GM19240 (cell line): ENCODE data around the gene SIAH3.
"Not testable (repeated sequence)": the region's sequence is repeated elsewhere in the genome, so short reads cannot be mapped to it uniquely, and the experiment has no call there.

Source experiments
- DNase-seq: peaks from one replicate; pipeline ENCODE4 v3.0.0; 2011; ENCODE audit warnings: low spot score; ENCODE audit not compliant: insufficient read length

The SIAH3 gene, protein sequence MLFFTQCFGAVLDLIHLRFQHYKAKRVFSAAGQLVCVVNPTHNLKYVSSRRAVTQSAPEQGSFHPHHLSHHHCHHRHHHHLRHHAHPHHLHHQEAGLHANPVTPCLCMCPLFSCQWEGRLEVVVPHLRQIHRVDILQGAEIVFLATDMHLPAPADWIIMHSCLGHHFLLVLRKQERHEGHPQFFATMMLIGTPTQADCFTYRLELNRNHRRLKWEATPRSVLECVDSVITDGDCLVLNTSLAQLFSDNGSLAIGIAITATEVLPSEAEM

DNA sequence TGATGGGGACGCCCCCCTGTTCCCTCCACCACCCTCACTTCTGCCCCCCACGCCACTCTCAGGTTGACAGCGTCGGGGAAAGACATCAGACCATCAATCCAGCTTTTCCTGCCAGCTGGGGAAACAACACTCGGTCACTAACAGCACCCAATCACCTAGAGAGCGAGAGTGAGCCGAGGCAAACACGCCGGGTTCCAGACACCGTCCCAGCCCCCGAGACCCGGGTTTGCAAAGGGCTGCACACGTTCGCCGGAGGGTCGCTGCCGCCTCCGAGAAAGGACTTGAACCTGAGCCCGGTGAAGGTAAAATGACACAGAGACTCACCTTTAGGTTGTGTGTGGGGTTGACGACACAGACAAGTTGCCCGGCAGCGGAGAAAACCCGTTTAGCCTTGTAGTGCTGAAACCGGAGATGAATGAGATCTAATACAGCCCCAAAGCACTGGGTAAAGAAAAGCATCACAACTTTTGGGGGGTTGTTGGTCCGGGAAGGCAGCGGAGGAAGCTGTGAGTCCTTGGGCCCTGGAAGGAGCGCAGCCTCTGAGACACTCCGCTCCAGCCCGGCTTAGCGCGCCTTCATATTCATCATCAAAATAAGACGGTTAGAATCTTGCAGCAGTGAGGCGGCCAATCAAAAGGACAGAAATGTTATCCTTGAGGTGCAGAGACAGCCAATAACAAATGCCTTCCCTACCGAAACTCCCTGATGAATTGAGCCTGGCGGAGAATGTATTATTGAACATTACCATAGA lies at the start of gene SIAH3:
Gene SIAH3, minus strand, starts transcription at position 583 of the 751 bp plus-strand sequence. Its CDS starts 124 bp downstream, at position 459.
- DNase-seq, result no peak

DNA sequence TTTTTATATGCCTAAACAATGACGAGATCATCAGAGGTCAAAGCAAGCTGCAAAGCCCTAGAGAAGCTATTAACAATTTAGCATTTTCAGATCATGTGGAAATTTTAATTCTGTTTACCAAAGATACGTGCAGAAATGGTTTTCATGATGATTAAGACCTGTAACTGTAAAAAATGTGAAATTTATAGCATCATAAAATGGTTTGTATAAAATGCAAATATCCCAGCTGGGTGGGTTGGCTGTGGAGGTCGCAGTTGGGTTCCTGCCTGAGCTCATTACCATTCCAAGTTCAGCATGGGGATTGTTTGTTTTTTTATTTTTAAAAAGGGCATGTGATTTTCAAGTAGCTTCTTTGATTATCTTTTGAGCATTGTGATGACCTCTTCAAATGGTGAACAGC lies 47.9 kb upstream of the SIAH3 start:
- no peak for DNase-seq

DNA sequence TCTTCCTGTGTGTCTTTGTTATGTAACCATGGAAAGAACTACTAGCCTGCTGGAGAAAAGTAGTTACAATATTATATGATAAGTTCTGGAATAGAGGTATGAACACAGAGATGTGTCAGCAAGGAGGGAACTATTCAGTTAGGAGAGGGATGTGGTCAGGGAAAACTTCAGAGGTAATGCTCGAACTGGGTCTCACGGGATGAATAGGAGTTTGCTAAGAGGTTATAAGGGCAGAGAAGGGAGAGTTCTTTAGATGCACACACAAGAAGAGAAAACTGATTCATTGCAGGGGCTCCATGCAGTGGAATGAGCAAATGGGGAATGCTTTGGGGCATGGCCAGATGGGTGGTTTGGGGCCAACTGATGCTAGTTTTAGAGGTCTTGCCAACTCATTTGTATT lies 46.0 kb upstream of the SIAH3 start:
- DNase-seq, result no peak

DNA sequence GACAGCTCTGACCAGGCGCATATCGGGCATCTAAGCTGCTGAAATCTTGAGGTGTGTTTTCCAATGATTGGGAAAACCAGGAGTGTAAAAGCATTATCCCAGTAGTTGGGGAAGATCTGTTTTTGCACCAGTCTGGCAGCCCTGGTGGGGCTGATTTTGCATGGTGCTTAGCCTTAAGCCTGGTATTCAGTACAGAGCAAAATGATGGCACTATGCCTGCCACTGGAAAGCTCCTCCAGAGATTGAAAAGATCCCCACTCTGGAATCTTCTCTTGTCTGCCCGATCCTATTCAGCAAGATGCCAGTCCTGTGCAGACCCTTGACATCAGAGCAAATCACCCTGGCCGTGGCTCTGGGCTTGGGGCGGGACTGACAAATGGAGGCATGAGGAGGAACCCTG lies 44.7 kb upstream of the SIAH3 start:
- no peak for DNase-seq

DNA sequence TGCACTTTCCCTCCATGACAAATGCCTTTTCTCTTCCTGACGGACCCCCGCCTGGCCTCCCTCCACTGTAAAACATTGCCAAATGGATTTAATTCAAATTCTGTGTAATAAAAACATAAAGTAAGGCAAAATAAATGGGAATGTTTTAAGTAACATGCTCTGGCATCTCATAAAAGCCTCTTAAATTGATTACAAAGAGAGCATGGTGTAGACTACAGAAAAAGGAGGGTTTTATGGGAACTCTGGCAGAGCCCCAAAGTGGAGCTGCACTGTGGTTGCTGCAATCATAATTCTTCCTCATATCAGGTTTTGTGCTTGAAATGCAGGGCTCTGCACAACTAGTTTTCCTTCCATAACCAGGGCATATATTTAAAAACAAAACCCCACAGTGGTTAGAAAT lies 44.3 kb upstream of the SIAH3 start:
- DNase-seq, result no peak

DNA sequence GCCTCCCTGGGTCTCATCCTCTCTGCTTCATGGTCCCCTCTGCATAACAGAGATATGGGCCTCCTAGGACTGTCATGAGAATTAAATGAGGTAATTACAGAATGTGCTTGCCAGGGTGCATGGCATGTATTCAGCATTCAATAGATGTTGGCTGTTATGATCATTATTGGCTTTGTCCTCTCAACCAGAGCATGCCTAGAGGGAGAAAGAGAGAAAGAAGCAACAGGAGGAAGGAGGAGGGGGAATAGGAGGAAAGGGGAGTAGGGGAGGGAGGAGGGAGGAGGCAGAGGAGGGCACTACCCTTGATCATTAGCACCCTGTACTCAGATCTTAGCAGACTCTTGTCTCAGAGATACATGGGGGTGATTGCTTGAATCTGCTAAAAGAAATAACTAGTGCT lies 41.0 kb upstream of the SIAH3 start:
- DNase-seq, result no peak

DNA sequence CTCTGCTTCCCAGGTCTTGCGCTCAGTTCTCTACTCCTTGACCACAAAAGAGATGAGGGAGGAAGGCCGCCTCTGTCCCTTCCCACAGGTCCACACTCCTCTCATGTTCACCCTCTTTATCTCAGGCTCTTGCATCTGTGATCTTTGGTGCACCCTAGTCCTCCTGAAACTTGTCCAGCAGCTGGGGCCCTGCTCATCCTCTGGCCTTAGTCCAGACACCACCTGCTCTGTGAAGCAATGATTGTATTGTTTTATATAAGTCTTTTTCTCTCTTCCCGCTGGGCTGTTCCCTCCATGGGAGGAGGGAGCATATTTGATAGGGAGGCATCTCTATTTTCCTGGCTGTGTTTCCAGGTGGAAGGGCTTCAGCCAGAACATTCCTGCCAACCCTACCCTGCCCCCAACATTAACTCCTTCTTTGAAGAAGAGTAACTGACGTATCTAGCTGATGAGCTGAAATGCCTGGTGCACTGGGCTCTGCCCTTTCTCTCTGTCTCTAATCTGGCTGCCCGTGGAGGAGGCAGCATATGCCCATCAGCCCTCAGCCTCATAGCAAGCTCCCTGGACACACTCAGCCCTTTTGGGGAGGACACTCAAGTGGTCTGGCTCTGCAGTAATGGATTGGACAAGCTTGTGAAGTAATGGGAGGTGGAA lies 38.2 kb upstream of the SIAH3 start:
- no peak for DNase-seq

DNA sequence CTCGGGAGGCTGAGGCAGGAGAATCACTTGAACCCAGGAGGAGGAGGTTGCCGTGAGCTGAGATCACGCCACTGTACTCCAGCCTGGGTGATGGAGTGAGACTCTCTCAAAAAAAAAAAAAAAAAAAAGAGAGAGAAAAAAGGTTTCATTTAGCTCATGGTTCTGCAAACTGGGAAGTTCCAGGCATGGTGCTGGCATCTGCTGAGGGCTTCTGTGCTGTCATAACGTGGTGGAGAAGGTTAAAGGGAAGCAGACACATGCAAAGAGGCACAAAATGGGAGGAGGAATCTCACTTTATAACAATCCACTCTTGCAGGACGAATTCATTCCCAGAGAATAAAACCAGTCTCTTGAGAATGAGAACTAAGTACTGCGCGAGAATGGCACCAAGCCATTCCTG lies 34.9 kb upstream of the SIAH3 start:
- DNase-seq, result no peak

DNA sequence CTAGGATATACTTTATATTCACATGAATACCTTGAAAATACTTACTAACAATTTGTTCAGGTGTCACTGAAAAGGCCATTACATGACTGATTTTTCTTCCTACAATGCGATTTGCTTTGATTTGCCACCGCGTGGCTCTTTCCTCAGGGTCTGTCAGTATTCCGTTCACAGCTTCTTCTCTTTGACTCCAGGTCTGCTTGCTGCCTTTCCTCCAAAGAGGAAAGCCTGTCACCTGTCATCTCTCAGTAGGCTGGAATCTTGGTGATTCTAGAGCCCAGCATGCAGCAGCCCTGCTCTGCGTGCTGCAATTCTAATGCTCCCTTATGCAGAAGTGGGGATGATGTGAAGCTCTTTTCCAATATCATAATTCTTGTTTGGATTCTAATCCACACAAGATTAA lies 33.6 kb upstream of the SIAH3 start:
- no peak for DNase-seq

DNA sequence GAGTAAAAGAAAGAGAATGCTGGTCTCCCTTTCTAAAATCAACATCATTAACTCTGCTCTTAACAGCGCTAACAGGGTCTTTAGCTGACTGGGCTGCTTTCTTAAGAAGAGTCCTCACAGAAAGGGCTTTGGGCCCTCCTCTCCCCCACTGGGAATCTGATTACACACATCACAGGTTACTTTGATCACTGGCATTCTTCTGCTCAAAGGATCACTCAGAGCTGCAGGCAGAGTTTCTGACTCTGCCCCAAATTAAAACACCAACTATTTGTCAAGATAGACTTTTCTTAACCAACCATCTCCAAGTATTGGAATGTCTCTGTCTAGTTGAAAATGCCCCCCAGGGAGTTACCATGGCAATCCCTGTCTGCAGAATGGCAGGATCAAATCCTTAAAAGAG lies 31.1 kb upstream of the SIAH3 start:
- DNase-seq, result no peak

DNA sequence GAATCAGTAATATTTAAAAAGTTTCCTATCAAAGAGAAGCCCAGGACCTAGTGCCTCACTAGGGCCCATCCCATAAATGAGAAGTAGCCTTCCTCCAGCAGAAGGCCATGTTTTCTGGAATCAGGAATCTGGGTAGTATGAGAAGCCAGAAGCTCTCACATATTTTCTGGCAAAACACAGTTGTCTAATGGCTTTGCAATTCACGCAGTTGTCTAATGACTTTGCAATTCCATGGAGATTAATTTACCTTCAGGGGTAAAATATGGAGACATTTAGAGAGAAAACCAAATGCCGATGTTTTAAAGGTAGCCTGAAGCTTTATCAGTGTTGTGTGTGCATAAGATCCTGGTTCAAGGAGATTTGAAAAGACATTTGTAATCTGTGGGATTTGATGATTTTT lies 29.8 kb upstream of the SIAH3 start:
- DNase-seq, result no peak

DNA sequence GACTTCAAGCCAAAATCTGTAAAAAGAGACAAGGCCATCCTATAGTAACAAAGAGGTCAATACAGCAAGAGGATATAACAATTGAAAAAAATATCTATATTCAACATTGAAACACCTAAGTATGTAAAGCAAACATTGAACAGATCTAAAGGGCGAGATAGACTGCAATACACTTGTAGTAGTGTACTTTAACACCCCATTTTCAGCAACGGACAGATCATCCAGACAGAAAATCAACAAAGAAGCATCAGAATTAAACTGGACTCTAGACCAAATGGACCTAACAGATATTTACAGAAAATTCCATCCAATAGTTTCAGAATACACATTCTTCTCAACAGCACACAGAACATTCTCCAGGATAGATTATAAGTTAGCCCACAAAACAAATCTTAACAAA lies 28.7 kb upstream of the SIAH3 start:
- DNase-seq, result no peak

DNA sequence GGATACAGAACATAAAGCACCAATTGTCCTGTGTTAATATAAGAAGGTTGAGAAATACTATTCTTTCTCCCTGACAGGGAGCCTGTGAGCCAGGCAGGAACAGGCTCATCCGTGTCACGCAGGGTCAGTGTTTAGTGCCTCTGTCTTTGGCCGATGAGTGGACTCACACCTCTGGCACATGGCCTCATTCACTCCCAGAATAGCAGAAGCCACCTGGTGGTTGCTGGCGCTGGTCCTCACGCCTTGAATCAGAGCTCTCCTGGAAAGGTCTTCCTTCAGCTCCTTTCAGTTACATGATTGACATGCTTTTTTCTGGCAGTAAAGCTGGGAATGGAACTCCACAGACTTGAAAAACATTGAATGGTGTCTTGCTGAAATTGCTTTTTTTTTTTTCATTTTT lies 28.1 kb upstream of the SIAH3 start:
- DNase-seq, result no peak

DNA sequence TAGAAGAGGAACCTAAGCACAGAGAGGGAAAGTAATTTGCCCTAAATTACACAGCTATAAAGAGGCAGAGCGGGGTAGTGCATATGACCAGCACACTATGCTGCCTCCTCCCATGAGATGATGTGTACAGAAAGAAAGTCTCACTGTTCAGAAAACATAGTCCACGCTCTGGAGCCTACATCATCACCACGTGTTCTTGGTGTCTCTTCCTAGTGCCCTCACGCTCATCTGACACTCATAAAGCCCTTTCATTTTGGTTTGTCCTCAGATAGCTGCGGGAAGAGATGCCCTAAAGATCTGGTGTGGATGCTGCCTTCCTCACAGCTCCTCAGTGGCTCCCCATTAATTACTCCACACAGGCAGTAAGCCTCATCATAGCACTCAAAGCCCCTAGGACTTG lies 27.4 kb upstream of the SIAH3 start:
- DNase-seq, result no peak

DNA sequence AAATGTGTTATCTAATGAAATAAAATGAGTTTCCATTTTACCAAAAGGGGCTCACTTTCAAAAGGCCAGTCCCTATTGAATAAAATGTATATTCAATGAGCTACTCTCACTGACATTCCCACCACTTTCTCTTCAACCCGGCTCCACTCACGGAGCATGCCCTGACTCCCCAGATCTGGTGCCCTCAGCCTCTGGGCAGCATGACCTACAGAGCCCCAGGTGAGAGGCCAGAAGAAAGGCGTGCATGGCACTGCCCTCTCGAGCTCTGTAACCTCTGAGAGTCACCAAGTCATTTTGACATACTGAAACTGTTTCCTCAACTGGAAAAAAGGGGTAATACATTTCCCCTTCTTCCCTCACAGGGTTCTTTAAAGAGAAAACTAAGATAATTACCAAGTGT lies 25.2 kb upstream of the SIAH3 start:
- no peak for DNase-seq

DNA sequence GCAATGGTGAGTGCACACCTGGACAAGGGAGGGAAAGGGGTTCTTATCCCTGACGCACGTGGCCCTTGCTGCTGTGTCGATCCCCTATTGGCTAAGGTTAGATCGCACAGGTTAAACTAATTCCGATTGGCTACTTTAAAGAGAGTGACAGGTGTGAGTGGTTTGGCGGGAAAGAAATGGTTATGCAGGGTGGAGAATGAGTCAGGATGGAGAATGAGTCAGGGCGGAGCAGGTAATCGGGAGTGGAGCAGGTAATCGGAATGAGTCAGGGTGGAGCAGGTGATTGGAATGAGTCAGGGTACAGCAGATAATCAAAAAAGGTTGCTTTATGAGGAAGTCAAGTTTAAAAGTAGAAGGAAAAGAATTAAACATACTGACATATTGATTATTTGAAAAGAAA lies 24.4 kb upstream of the SIAH3 start:
- DNase-seq, result no peak

DNA sequence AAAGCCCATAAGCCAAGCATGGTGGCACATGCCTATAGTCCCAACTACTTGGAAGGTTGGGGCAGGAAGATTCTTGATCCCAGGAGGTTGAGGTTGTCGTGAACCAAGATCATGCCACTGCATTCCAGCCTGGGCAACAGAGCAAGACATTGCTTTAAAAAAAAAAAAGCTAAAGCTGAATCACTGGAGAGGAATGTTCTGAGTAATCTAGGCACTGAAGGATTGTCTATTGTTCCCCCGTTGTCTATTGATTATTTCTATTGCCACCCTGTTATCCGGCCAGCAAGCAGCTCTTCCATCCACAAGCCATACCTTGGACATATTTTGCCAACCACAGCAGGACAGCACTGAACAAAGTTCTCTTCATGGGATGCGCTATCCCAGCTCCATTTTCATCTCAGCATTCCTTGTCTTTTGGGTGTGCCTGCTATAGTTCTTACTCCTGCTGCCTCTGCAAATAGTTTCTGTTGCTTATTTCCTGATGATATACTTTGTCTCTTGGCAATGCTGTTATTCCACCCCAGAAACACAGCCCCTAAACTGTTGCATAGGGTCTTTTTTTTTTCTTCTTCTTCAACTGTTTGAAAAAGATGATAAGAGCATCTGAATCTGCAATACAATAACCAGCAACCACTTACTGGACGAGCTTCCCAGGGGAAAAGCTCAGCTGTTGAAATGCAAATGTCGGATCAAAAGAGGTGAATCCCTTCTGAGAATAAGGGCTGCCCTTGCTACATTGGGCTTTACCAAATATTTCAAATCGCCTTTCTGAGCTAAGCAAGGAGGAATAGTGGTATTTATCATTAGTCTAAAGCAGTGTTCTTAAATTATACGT lies 22.2 kb upstream of the SIAH3 start:
- DNase-seq, result no peak

DNA sequence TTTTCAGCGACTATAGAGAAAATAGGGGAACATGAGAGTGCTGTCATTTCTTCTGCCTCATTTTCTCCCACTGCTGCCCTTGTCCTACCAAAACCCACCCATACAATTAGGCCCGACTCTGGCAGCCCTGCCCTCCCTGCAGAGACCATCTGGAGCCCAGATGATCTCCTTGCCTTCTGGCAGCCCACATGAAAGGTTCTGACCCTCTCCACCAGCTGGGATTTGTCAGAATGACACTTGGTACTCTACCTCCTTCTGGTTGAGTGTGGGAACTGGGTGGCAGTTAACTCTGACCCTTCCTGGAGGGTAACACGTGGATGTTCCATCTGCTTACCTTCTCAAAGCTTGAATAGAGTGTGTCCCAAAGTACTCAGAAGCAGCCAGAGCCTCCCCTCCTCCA lies 21.0 kb upstream of the SIAH3 start:
- DNase-seq, result no peak

DNA sequence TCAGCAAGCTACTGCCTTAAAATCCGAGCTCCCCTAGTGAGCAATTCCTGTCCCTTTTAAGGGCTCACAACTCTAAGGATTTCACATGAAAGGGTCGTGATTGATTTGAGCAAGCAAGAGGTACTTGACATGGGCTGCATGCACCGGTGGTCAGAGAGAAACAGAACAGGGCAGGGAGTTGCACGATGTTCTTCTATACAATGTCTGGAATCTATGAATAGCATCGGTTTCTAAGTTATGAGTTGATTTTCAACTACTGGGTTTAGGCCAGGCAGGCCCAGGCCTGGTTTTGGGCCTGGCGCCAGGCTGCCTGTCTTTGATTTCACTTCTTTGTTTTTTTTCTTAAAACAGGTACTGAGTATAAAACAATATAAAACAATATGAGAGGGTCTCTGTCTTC lies 19.6 kb upstream of the SIAH3 start:
- DNase-seq, result not testable (repeated sequence)

DNA sequence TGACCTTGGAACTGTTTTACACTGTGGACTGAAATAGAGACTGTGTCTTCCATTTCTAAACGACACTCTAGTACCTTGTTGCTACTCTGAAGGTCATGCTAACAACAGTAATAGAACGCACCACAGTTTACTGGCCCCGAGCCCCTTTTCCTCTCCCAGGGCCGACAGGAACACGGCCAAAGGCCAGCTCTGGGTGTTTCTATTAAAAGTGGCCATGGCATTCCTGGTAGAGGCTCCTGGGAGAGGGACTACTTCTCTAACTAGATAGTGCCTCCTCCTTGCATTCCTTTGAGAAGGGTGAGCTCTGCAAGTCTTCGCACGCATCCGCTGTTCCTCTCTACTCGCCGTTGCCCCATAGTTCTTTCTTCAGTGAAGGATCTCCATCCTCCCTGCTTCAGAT lies 18.7 kb upstream of the SIAH3 start:
- DNase-seq, result no peak

DNA sequence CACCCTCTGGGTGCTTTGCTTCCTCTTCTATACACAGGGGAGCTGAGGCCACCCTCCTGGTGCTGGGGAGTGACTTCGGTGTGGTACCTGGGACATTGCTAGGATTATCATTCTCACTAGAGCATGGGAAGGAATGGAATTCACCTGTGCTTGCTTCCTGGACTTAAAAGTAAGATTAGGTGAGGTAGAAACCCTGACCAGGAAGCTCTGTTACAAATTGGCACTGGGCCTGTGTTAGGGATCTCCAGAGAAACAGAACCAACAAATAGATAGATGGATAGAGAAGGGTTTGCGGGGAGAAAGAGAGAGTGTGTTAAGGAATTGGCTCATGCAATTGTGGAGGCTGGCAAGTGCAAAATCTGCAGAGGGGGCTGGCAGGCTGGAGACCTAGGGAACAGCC lies 13.9 kb upstream of the SIAH3 start:
- no peak for DNase-seq
